ENCODE measurements around the gene SPAG5.

- no peak for TF ChIP-seq CTCF (IDR thresholded peaks at IDR 0.05)
- TF ChIP-seq POLR2A (IDR thresholded peaks at IDR 0.05): no peak
These were observed 25.3 kb upstream of the SPAG5 start for GRCh38 chr17:28624148-28624547.

All from heart left ventricle (tissue), 13 donors.